Neural cell (in vitro differentiated cells): ENCODE measurements around the gene VPS13D.

Experiments
- EZH2 ChIP-seq: fragments of 200-600, 300-800 bp; shearing (Covaris generic), sonication (generic); IDR thresholded peaks from 2 replicates; pipeline ENCODE4 v1.6.1; 2014; ENCODE audit warnings: antibody characterized with exemption, low read length, borderline replicate concordance, mild to moderate bottlenecking; ENCODE audit not compliant: insufficient read depth, poor library complexity, severe bottlenecking
- POLR2AphosphoS5 ChIP-seq: IDR thresholded peaks from 2 replicates; pipeline ENCODE4 v1.6.1; 2012
- SMC3 ChIP-seq: fragments of 450-650 bp; conservative IDR thresholded peaks from 2 replicates; pipeline ENCODE4 v1.6.1; 2014; ENCODE audit warnings: antibody characterized with exemption, mild to moderate bottlenecking, moderate library complexity; ENCODE audit not compliant: poor library complexity
- TF ChIP-seq, protein P1 (sequence below): fragments of 450-650 bp; IDR thresholded peaks from 2 replicates; pipeline ENCODE4 v1.5.1; 2014; ENCODE audit warnings: antibody characterized with exemption, mild to moderate bottlenecking, moderate library complexity; ENCODE audit not compliant: poor library complexity, severe bottlenecking

- TF ChIP-seq, protein P1, sequence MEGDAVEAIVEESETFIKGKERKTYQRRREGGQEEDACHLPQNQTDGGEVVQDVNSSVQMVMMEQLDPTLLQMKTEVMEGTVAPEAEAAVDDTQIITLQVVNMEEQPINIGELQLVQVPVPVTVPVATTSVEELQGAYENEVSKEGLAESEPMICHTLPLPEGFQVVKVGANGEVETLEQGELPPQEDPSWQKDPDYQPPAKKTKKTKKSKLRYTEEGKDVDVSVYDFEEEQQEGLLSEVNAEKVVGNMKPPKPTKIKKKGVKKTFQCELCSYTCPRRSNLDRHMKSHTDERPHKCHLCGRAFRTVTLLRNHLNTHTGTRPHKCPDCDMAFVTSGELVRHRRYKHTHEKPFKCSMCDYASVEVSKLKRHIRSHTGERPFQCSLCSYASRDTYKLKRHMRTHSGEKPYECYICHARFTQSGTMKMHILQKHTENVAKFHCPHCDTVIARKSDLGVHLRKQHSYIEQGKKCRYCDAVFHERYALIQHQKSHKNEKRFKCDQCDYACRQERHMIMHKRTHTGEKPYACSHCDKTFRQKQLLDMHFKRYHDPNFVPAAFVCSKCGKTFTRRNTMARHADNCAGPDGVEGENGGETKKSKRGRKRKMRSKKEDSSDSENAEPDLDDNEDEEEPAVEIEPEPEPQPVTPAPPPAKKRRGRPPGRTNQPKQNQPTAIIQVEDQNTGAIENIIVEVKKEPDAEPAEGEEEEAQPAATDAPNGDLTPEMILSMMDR, result no peak
- TF ChIP-seq POLR2AphosphoS5 (no peak), SMC3 (no peak), EZH2 (no peak)
These were observed 252.1 kb downstream of the VPS13D start for GRCh38 chr1:12481928-12482327.
